Activated CD4-positive, alpha-beta T cell treated with anti-CD3 and anti-CD28 coated beads, Interleukin-2, amount 50 U/mL, for 16 hours (primary cell): Measurements from ENCODE around the gene SPCS3.
"Not testable (repeated sequence)": the region's sequence is repeated elsewhere in the genome, so short reads cannot be mapped to it uniquely, and the experiment has no call there.

ENCODE experiments used
- DNase-seq: peaks from one replicate; pipeline ENCODE4 v3.0.0-alpha.2; 2020

SPCS3 gene

GRCh38 chr4:176319704-176320339, at the start of gene SPCS3:
SPCS3 (plus strand) TSS chr4:176319966; CDS start chr4:176320077, 111 bp downstream.
- DNase-seq, result peak; percentile 95

- DNase-seq, result no peak
Measured at GRCh38 chr4:176270669-176271068, 49.1 kb upstream of the SPCS3 start.

- no peak for DNase-seq
Measured at GRCh38 chr4:176271749-176272148, 48.0 kb upstream of the SPCS3 start.

GRCh38 chr4:176272799-176273198, 47.0 kb upstream of the SPCS3 start:
- no peak for DNase-seq

- no peak for DNase-seq
Measured at GRCh38 chr4:176273736-176274135, 46.0 kb upstream of the SPCS3 start.

DNA sequence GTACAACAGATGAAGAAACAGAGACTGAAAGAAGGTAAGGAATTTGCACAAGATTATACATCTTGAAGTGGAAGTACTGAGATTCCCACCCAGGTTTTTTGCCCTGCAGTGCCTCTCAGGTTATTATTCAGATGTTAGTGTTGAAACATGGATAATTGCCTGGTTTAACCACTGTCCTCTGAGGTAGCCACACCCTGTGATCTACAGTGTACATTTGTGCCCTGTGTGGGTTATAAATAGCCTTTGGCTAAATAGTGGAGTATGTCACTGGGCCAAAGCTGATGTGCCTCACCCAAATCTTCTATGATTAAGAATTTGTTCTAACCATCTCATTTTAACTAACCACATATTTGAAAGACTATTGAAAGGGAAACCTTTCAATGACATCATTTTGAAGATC, 45.3 kb upstream of the SPCS3 start:
- no peak for DNase-seq

DNA sequence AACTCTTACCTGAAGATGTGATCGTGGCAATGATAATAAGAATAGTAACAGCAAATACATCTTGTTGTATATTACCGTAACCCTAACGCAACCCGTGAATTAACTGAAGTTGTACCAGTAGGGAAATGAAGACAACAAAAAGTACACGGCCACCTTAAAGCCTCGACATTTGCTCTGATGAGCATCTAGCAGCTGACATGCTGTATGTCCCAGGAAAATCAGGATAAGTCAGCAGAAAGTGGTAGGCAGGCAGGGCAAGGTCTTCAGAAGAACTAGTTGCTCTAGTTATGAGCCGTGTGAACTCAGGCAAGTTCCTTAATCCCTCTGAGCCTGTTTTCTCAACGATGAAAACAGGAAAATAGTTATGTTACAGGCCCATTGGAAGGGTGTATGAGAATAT, 43.1 kb upstream of the SPCS3 start:
- no peak for DNase-seq

- DNase-seq, result peak; percentile 23
Measured at GRCh38 chr4:176277162-176277904, 42.4 kb upstream of the SPCS3 start.

DNA sequence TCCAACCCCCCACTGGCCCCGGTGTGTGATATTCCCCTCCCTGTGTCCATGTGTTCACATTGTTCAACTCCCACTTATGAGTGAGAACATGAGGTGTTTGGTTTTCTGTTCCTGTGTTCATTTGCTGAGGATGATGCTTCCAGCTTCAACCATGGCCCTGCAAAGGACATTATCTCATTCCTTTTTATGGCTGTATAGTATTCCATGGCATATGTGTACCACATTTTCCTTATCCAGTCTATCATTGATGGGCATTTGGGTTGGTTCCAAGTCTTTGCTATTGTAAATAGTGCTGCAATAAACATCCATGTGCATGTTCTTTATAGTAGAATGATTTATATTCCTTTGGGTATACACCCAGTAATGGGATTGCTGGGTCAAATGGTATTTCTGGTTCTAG, 40.2 kb upstream of the SPCS3 start:
- not testable (repeated sequence) for DNase-seq

- DNase-seq, result no peak
Measured at GRCh38 chr4:176286728-176287127, 33.0 kb upstream of the SPCS3 start.

GRCh38 chr4:176287546-176287945, 32.2 kb upstream of the SPCS3 start:
- no peak for DNase-seq

DNA sequence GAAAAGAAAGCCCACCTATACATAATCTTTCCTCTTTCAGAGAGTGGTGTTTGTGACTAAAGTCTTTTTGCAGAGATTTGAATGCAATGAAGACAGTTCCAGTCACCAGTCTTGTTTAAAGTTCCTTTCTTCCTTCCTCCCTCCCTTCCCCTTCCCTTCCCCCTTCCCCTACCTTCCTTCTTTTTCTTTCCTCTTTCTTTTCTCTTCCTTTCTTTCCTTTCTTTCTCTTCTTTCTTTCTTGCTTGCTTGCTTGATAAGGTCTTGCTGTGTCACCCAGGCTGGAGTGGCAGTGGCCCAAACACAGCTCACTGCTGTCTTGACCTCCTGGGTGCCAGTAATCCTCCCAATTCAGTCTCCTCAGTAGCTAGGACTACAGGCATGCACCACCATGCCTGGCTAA, 31.7 kb upstream of the SPCS3 start:
- no peak for DNase-seq

GRCh38 chr4:176289561-176289960, 30.2 kb upstream of the SPCS3 start:
- no peak for DNase-seq

GRCh38 chr4:176290520-176290919, 29.2 kb upstream of the SPCS3 start:
- no peak for DNase-seq

DNA sequence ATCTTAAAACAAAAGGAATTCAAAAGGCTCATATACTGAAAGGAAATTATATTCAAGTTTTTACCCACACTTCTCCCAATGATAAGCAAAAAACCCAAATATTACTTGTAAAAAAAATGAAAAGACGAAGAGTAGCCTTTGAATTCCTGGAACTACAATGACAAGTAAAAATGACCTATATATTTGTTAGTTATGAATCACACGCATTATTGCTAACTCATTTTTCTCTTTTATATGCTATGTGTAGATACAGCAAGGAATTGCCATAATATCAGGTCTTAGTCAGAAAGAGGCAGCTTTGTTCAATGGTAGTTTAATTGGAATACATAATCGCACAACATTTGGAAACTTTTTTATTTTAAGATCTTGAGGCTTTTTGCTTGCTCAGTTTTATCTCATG, 28.0 kb upstream of the SPCS3 start:
- DNase-seq, result no peak

DNA sequence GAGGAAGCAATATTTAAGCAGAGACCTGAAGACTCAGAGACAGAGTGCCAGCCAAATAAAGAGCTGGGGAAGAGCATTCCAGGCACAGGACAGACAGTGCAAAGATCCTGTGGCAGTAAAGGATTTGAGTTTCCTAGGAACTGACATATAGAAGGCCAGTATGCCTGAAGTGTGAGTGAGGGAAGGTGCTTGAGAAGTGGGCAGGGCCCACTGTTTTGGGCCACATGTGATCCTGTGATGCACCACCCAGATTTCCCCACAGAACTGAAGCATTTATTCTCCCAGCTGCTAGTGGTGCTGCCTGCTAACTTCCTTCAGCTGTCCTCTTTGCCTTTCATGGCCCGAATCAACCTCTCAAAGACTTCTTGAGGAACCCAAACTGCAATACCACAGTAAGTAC, 26.8 kb upstream of the SPCS3 start:
- no peak for DNase-seq

GRCh38 chr4:176293660-176294059, 26.1 kb upstream of the SPCS3 start:
- DNase-seq, result no peak

- DNase-seq, result not testable (repeated sequence)
Measured at GRCh38 chr4:176295907-176296306, 23.9 kb upstream of the SPCS3 start.

- DNase-seq, result no peak
Measured at GRCh38 chr4:176298664-176299063, 21.1 kb upstream of the SPCS3 start.

GRCh38 chr4:176300036-176300435, 19.7 kb upstream of the SPCS3 start:
- no peak for DNase-seq

DNA sequence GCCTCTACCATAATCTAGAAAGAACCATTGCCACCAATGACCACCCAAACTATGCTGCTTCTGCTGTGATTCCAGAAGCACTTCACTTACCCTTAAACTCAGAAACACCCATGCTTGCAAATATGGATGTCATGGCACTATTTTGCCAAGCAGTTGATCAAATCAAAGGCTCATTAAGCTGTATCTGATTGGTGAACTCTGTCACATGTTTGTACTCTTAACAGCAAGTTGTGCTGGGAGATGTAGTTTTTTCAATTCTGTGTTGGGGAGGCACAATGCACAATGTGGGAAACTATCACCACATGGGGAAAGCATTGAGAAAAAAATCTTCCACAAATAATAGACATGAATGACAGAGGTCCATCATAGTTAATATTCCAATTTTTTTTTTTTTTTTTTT, 19.2 kb upstream of the SPCS3 start:
- DNase-seq, result no peak

- DNase-seq, result no peak
Measured at GRCh38 chr4:176302283-176303275, 17.2 kb upstream of the SPCS3 start.

GRCh38 chr4:176303938-176304337, 15.8 kb upstream of the SPCS3 start:
- no peak for DNase-seq
